OCI-LY7 (cell line): ENCODE results near the gene HSD17B1. TPM values are rescaled to one million over a fixed set of nuclear protein-coding genes. Genes with fewer than 3 reads are reported as not detected.

Experiments
- BruUV-seq: library from RNA; stranded (reverse); fragments of 400-500 nt; replicated peaks from 2 replicates; lab custom pipeline; 2021; lab: Mats Ljungman, UMichigan
- CTCF ChIA-PET: fragments of 300-600 bp; sonication (Branson Sonifier 250); formaldehyde crosslinking; loops from one replicate; lab custom pipeline; 2022; ENCODE audit warnings: antibody characterized with exemption; ENCODE audit not compliant: unreplicated experiment; lab: Charles Lee
- POLR2A ChIA-PET: fragments of 300-600 bp; sonication (Branson Sonifier 250); formaldehyde crosslinking; loops from one replicate; lab custom pipeline; 2022; ENCODE audit warnings: antibody characterized with exemption; lab: Charles Lee
- DNase-seq: peaks from one replicate; pipeline ENCODE4 v3.0.0-alpha.2; 2015; ENCODE audit warnings: low spot score
- H2AFZ ChIP-seq: fragments of 200-600 bp; sonication (generic), shearing (Covaris generic); 2 replicates; pipeline ENCODE4 v1.6.1; 2014; ENCODE audit warnings: mild to moderate bottlenecking, antibody characterized with exemption, low read length, moderate library complexity
- H3K27ac ChIP-seq: fragments of 200-600 bp; sonication (generic); 2 replicates; pipeline ENCODE4 v1.5.1; 2014; ENCODE audit warnings: mixed run types, low read depth, mild to moderate bottlenecking, moderate library complexity, low read length, inconsistent platforms; ENCODE audit not compliant: poor library complexity, severe bottlenecking
- H3K36me3 ChIP-seq: fragments of 200-600 bp; sonication (generic); 2 replicates; pipeline ENCODE4 v1.6.1; 2014; ENCODE audit warnings: mild to moderate bottlenecking, antibody characterized with exemption, low read length, moderate library complexity, mixed read lengths; ENCODE audit not compliant: insufficient read depth
- H3K4me1 ChIP-seq: fragments of 200-600 bp; sonication (generic); 2 replicates; pipeline ENCODE4 v1.5.1; 2014; ENCODE audit warnings: mild to moderate bottlenecking, low read length; ENCODE audit not compliant: insufficient read depth, poor library complexity, severe bottlenecking
- H3K4me2 ChIP-seq: fragments of 200-600 bp; sonication (generic); 2 replicates; pipeline ENCODE4 v1.6.1; 2014; ENCODE audit warnings: mild to moderate bottlenecking, low read length
- H3K4me3 ChIP-seq: fragments of 200-600 bp; sonication (generic); 2 replicates; pipeline ENCODE4 v1.5.1; 2014; ENCODE audit warnings: mild to moderate bottlenecking, low read depth, low read length; ENCODE audit not compliant: poor library complexity, severe bottlenecking
- H3K79me2 ChIP-seq: fragments of 200-600 bp; sonication (generic); 2 replicates; pipeline ENCODE4 v1.6.1; 2016; ENCODE audit warnings: low read depth, mild to moderate bottlenecking, low read length, moderate library complexity, mixed read lengths; ENCODE audit not compliant: insufficient read depth
- H3K9me2 ChIP-seq: fragments of 200-600 bp; sonication (generic); 2 replicates; pipeline ENCODE4 v1.6.1; 2016; ENCODE audit warnings: mild to moderate bottlenecking, low read length, mixed read lengths; ENCODE audit not compliant: insufficient read depth
- H3K9me3 ChIP-seq: fragments of 200-600 bp; sonication (generic); 2 replicates; pipeline ENCODE4 v1.6.1; 2014; ENCODE audit warnings: mild to moderate bottlenecking, mixed run types, low read length, mixed read lengths
- H4K20me1 ChIP-seq: fragments of 200-600 bp; sonication (generic); 2 replicates; pipeline ENCODE4 v1.6.1; 2014; ENCODE audit warnings: mild to moderate bottlenecking, antibody characterized with exemption, low read length, moderate library complexity, mixed read lengths; ENCODE audit not compliant: insufficient read depth
- CTCF ChIP-seq: fragments of 200-600 bp; sonication (generic); conservative IDR thresholded peaks from 2 replicates; pipeline ENCODE4 v1.5.1; 2014; ENCODE audit warnings: mild to moderate bottlenecking, antibody characterized with exemption, low read length, moderate library complexity, mixed read lengths
- EZH2phosphoT487 ChIP-seq: fragments of 200-600 bp; sonication (generic); IDR thresholded peaks from 2 replicates; pipeline ENCODE4 v1.6.1; 2018; ENCODE audit warnings: low read depth, borderline replicate concordance, mild to moderate bottlenecking, mixed run types, antibody characterized with exemption, low read length, moderate library complexity, mixed read lengths
- intact Hi-C: fragments of 100-400 bp; cut with micrococcal nuclease; formaldehyde crosslinking; loops from one replicate; pipeline ENCODE4 v1.10.0; 2022; ENCODE audit not compliant: unreplicated experiment
- total RNA-seq, 2 experiments: library from RNA; depleted of rRNA in 1 of 2; stranded (reverse); fragments of >200 nt in 1 of 2; shearing (Covaris generic) in 1 of 2; gene quantifications; 2 replicates each; pipeline ENCODE4 v1.2.3, GENCODE V29; 2014 to 2022

The HSD17B1 gene
- total RNA-seq, 2 experiments from 2014 or later: 2.2 to 2.5 TPM

- Histone ChIP-seq H3K4me2 (no peak overlapping the region), H3K27ac (no peak overlapping the region), H2AFZ (no peak overlapping the region), H4K20me1 (no peaks in the 10 kb centered on the region), H3K9me3 (no peaks in the 10 kb centered on the region), H3K4me1 (peaks cover 6% of the 10 kb centered on the region), H3K9me2 (no peaks in the 10 kb centered on the region), H3K79me2 (no peaks in the 10 kb centered on the region), H3K36me3 (no peaks in the 10 kb centered on the region), H3K4me3 (no peak overlapping the region)
- no TSS peak for BruUV-seq
- no peak for DNase-seq
- CTCF ChIA-PET: interaction anchor here (0.6 kb wide), 1 partner anchor 103 kb away, joined by 3 read pairs; no protein-coding TSS in a partner anchor
- intact Hi-C loops: no loop called here
- POLR2A ChIA-PET: interaction anchor here (0.6 kb wide), 1 partner anchor 12 kb away, joined by 3 read pairs; no protein-coding TSS in a partner anchor
- no peak for TF ChIP-seq EZH2phosphoT487
- no peak for TF ChIP-seq CTCF
Observed at GRCh38 chr17:42518046-42518754, 34.5 kb upstream of the HSD17B1 start.

GRCh38 chr17:42518755-42519545 lies 33.8 kb upstream of the HSD17B1 start:
- no peak overlapping the region for H3K4me3 ChIP-seq
- CTCF ChIA-PET: no interaction called here
- no peaks in the 10 kb centered on the region for H3K36me3 ChIP-seq
- peaks cover 6% of the 10 kb centered on the region for H3K4me1 ChIP-seq
- POLR2A ChIA-PET: no interaction called here
- H3K9me2 ChIP-seq: no peaks in the 10 kb centered on the region
- H4K20me1 ChIP-seq: no peaks in the 10 kb centered on the region
- no TSS peak for BruUV-seq
- no peaks in the 10 kb centered on the region for H3K79me2 ChIP-seq
- H2AFZ ChIP-seq: no peak overlapping the region
- intact Hi-C loops: no loop called here
- TF ChIP-seq EZH2phosphoT487: no peak
- TF ChIP-seq CTCF: no peak
- no peak overlapping the region for H3K4me2 ChIP-seq
- no peak overlapping the region for H3K27ac ChIP-seq
- DNase-seq: no peak
- H3K9me3 ChIP-seq: no peaks in the 10 kb centered on the region
